K562 (cell line): ENCODE data around the gene FRG1. TPM values are rescaled to one million over a fixed set of nuclear protein-coding genes. Genes with fewer than 3 reads are reported as not detected.

Source experiments
- GMEB1 ChIP-seq: fragments of 250-450 bp; sonication (Bioruptor Pico); IDR thresholded peaks from 2 replicates; pipeline ENCODE4 v1.4.0; 2020; ENCODE audit warnings: mild to moderate bottlenecking
- KHSRP ChIP-seq: fragments of 450-650 bp; IDR thresholded peaks from 2 replicates; pipeline ENCODE4 v1.6.1; 2017
- KLF13 ChIP-seq: fragments of 450-650 bp; IDR thresholded peaks from 2 replicates; pipeline ENCODE4 v1.6.1; 2016; ENCODE audit warnings: missing genetic modification characterization, low read depth, mild to moderate bottlenecking, missing compliant biosample characterization, moderate library complexity, borderline replicate concordance
- MYC ChIP-seq, 2 experiments: fragments of 250-450 bp in 1 of 2; sonication (Bioruptor Pico) in 1 of 2; IDR thresholded peaks; 2 replicates each; pipeline versions ENCODE4 v1.5.1 to v1.6.1; 2012 to 2021; ENCODE audit warnings: low read depth in 2 of 2, borderline replicate concordance in 1 of 2, improper control_type of control experiment in 1 of 2, low read length in 1 of 2, mild to moderate bottlenecking in 1 of 2, moderate library complexity in 1 of 2
- NCOA2 ChIP-seq, 2 experiments: fragments of 450-650 bp; IDR thresholded peaks; 2 replicates each; pipeline ENCODE4 v1.6.1; 2018; ENCODE audit warnings: mild to moderate bottlenecking in 2 of 2, moderate library complexity in 1 of 2; ENCODE audit not compliant: partially characterized antibody in 2 of 2
- PTBP1 ChIP-seq: fragments of 200-400 bp; formaldehyde crosslinking; IDR thresholded peaks from 2 replicates; pipeline ENCODE4 v1.6.1; 2017; ENCODE audit warnings: low read depth, low read length
- SLC30A9 ChIP-seq: fragments of 250-450 bp; sonication (Bioruptor Pico); IDR thresholded peaks from 2 replicates; pipeline ENCODE4 v1.8.0; 2022; ENCODE audit warnings: mild to moderate bottlenecking, moderate library complexity
- ZBTB34 ChIP-seq: fragments of 250-450 bp; sonication (Bioruptor Pico); IDR thresholded peaks from 2 replicates; pipeline ENCODE4 v1.8.0; 2021; ENCODE audit warnings: mild to moderate bottlenecking, moderate library complexity
- ZNF431 ChIP-seq: sonication (generic); formaldehyde crosslinking; IDR thresholded peaks from 2 replicates; pipeline ENCODE4 v1.8.0; 2022; ENCODE audit warnings: mild to moderate bottlenecking, missing genetic modification reagents
- polyA plus RNA-seq, 8 experiments: library from polyadenylated mRNA; depleted of rRNA in 4 of 8; stranded (reverse) in 5 of 8; unstranded in 3 of 8; fragments of >200 nt; fragmentation: Nextera tagmentation in 2 of 8; fragmentation: Illumina TruSeq in 1 of 8; extraction: Ambion mirVana in 2 of 8; extraction: Trizol in 1 of 8; gene quantifications; 2 replicates each; pipeline versions ENCODE4 v1.2.1 to v1.2.3, GENCODE V29; 2011 to 2014; ENCODE audit warnings: inconsistent platforms in 1 of 8, missing spikeins in 1 of 8
- total RNA-seq, 7 experiments: library from RNA; depleted of rRNA in 6 of 7; stranded (reverse); fragments of >200 nt in 6 of 7; fragmentation: Illumina TruSeq in 2 of 7; extraction: Trizol in 2 of 7; gene quantifications; 2 replicates each; pipeline versions ENCODE4 v1.2.1 to v1.2.3, GENCODE V29; 2011 to 2021; ENCODE audit warnings: low replicate concordance in 1 of 7
- TF ChIP-seq, protein P1 (sequence below): fragments of 200-800 bp; sonication (Bioruptor generic); IDR thresholded peaks from 2 replicates; pipeline ENCODE4 v1.6.1; 2016; ENCODE audit warnings: missing genetic modification characterization, missing compliant biosample characterization
- TF ChIP-seq, protein P2 (sequence below): sonication (generic); formaldehyde crosslinking; IDR thresholded peaks from 2 replicates; pipeline ENCODE4 v1.8.0; 2022; ENCODE audit warnings: mild to moderate bottlenecking, low read depth, missing genetic modification reagents
- TF ChIP-seq, protein P3 (sequence below): fragments of 450-650 bp; formaldehyde crosslinking; IDR thresholded peaks from 2 replicates; pipeline ENCODE4 v1.4.0; 2020; ENCODE audit warnings: mild to moderate bottlenecking, mixed read lengths

Gene FRG1
- total and polyA plus RNA-seq, 9 of the 15 experiments (the other 6 are each of a cell fraction or from before 2014, with no cell fraction given), result 36.4 to 203 (median 112) TPM

DNA sequence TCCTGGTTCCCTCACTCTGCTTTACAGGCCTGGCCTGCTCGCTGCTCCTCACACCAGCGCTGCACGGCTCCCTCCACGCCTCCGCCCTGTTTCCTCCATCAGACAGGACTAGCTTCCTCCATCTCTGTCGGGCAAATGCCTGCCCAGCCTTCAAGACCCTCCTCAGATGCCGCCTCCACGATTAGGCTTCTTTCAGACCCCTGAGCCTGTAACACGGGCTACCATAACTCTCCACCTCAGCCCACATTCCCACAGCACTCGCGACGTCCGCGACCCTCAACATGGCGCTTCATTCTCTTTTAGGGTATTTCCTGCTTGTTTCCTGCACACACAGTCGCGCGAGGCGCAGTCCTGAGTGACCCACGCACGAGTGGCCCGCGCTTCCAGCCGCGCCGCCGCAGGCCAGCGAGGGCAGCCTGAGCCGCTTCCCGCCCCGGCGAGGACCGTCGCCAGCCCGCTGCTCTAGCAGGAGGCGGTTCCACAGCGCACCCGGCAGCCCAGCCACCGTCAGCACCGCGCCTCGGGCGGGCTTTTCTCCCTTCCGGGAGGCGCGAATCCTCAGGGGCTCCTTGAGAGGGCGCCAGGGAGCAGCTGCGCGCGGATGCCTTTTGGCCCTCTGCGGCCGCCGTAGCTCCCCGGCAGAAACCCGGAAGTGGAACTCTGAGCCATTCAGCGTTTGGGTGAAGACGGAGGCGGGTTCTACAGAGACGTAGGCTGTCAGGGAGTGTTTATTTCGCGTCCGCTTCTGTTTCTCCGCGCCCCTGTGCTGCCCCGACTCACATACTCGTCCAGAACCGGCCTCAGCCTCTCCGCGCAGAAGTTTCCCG is at the start of gene FRG1 (continued):
- TF ChIP-seq KLF13 (tag) (no peak), NCOA2 (IDR thresholded peaks at IDR 0.05; ENCODE audit: partially characterized antibody in 2 of 2) (no peak), ZNF431 (CRISPR knock-in tag) (peak; percentile 71), GMEB1 (CRISPR knock-in tag) (no peak), SLC30A9 (CRISPR knock-in tag) (no peak), KHSRP (no peak), MYC (IDR thresholded peaks at IDR 0.05; ENCODE audit: low read depth, low read length) (peak; percentile 75; the same call in 1 of the 2 replicates), MYC (CRISPR knock-in tag; IDR thresholded peaks at IDR 0.05; ENCODE audit: borderline replicate concordance, low read depth) (no peak), PTBP1 (0 out of 2 replicates have a peak, but pooled peaks have one; percentile 65), ZBTB34 (CRISPR knock-in tag) (no peak)
- TF ChIP-seq, protein P1, sequence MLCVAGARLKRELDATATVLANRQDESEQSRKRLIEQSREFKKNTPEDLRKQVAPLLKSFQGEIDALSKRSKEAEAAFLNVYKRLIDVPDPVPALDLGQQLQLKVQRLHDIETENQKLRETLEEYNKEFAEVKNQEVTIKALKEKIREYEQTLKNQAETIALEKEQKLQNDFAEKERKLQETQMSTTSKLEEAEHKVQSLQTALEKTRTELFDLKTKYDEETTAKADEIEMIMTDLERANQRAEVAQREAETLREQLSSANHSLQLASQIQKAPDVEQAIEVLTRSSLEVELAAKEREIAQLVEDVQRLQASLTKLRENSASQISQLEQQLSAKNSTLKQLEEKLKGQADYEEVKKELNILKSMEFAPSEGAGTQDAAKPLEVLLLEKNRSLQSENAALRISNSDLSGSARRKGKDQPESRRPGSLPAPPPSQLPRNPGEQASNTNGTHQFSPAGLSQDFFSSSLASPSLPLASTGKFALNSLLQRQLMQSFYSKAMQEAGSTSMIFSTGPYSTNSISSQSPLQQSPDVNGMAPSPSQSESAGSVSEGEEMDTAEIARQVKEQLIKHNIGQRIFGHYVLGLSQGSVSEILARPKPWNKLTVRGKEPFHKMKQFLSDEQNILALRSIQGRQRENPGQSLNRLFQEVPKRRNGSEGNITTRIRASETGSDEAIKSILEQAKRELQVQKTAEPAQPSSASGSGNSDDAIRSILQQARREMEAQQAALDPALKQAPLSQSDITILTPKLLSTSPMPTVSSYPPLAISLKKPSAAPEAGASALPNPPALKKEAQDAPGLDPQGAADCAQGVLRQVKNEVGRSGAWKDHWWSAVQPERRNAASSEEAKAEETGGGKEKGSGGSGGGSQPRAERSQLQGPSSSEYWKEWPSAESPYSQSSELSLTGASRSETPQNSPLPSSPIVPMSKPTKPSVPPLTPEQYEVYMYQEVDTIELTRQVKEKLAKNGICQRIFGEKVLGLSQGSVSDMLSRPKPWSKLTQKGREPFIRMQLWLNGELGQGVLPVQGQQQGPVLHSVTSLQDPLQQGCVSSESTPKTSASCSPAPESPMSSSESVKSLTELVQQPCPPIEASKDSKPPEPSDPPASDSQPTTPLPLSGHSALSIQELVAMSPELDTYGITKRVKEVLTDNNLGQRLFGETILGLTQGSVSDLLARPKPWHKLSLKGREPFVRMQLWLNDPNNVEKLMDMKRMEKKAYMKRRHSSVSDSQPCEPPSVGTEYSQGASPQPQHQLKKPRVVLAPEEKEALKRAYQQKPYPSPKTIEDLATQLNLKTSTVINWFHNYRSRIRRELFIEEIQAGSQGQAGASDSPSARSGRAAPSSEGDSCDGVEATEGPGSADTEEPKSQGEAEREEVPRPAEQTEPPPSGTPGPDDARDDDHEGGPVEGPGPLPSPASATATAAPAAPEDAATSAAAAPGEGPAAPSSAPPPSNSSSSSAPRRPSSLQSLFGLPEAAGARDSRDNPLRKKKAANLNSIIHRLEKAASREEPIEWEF, result no peak
- TF ChIP-seq, protein P2, sequence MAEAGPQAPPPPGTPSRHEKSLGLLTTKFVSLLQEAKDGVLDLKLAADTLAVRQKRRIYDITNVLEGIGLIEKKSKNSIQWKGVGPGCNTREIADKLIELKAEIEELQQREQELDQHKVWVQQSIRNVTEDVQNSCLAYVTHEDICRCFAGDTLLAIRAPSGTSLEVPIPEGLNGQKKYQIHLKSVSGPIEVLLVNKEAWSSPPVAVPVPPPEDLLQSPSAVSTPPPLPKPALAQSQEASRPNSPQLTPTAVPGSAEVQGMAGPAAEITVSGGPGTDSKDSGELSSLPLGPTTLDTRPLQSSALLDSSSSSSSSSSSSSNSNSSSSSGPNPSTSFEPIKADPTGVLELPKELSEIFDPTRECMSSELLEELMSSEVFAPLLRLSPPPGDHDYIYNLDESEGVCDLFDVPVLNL, result no peak
- TF ChIP-seq, protein P3, sequence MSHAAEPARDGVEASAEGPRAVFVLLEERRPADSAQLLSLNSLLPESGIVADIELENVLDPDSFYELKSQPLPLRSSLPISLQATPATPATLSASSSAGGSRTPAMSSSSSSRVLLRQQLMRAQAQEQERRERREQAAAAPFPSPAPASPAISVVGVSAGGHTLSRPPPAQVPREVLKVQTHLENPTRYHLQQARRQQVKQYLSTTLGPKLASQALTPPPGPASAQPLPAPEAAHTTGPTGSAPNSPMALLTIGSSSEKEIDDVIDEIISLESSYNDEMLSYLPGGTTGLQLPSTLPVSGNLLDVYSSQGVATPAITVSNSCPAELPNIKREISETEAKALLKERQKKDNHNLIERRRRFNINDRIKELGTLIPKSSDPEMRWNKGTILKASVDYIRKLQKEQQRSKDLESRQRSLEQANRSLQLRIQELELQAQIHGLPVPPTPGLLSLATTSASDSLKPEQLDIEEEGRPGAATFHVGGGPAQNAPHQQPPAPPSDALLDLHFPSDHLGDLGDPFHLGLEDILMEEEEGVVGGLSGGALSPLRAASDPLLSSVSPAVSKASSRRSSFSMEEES (CRISPR knock-in tag), result no peak
